HCT116 (cell line): ENCODE measurements around the gene AMPD3.

ENCODE experiments used
- CEBPB ChIP-seq: IDR thresholded peaks from 2 replicates; pipeline ENCODE4 v1.6.1; 2012; ENCODE audit warnings: low read depth
- CTCF ChIP-seq, 3 experiments: fragments of 200-600 bp in 1 of 3; sonication (generic) in 1 of 3; IDR thresholded peaks in 2 of 3; conservative IDR thresholded peaks in 1 of 3; 2 replicates each; pipeline ENCODE4 v1.5.1; 2012 to 2017; ENCODE audit warnings: low read depth in 2 of 3, low read length in 2 of 3, antibody characterized with exemption in 1 of 3, borderline replicate concordance in 1 of 3, control low read depth in 1 of 3, mild to moderate bottlenecking in 1 of 3, mixed read lengths in 1 of 3, mixed run types in 1 of 3, moderate library complexity in 1 of 3; ENCODE audit not compliant: insufficient read depth in 1 of 3
- POLR2A ChIP-seq: IDR thresholded peaks from 2 replicates; pipeline ENCODE4 v1.7.0; 2011; ENCODE audit warnings: borderline replicate concordance; ENCODE audit not compliant: insufficient read depth, insufficient read length; ENCODE audit errors: extremely low read depth
- SIN3A ChIP-seq: IDR thresholded peaks from 2 replicates; pipeline ENCODE4 v1.6.1; 2012; ENCODE audit warnings: low read depth

- TF ChIP-seq SIN3A = no peak
- TF ChIP-seq CTCF (IDR thresholded peaks at IDR 0.05 in 2 of 3, conservative IDR thresholded peaks at IDR 0.05 in 1 of 3; ENCODE audit: borderline replicate concordance in 1 of 3, insufficient read depth in 1 of 3, low read depth in 2 of 3, low read length in 2 of 3) = no peak
- TF ChIP-seq CEBPB = no peak
- TF ChIP-seq POLR2A = no peak
Observed at GRCh38 chr11:10439924-10440323, 15.1 kb upstream of the AMPD3 start.
